Sigmoid colon (tissue), 7 donors: ENCODE results near the gene CACHD1. TPM values are rescaled to one million over a fixed set of nuclear protein-coding genes. Genes with fewer than 3 reads are reported as not detected.

Experiments
- DNase-seq: peaks from one replicate; pipeline ENCODE4 v3.0.0-alpha.2; 2019
- H3K27ac ChIP-seq, 4 donors: fragments of 200-600 bp; sonication (generic); one replicate each; pipeline ENCODE4 v1.5.1; 2016 to 2019; ENCODE audit warnings: mild to moderate bottlenecking in 1 of 4
- H3K27me3 ChIP-seq, 3 donors: fragments of 200-600 bp; sonication (generic); one replicate each; pipeline ENCODE4 v1.5.1; 2019; ENCODE audit warnings: mild to moderate bottlenecking in 1 of 3
- H3K36me3 ChIP-seq, 4 donors: fragments of 200-600 bp; sonication (generic); one replicate each; pipeline ENCODE4 v1.5.1; 2016 to 2019
- H3K4me1 ChIP-seq, 4 donors: fragments of 200-600 bp; sonication (generic); one replicate each; pipeline ENCODE4 v1.5.1; 2017 to 2019
- H3K4me3 ChIP-seq, 4 donors: fragments of 200-600 bp; sonication (generic); one replicate each; pipeline ENCODE4 v1.5.1; 2017 to 2019; ENCODE audit warnings: mild to moderate bottlenecking in 2 of 4, moderate library complexity in 1 of 4
- H3K9me3 ChIP-seq, 4 donors: fragments of 200-600 bp in 3 of 4; sonication (generic) in 3 of 4; one replicate each; pipeline versions ENCODE4 v1.5.1 to v1.6.1; 2013 to 2019
- EP300 ChIP-seq, 4 donors: sonication (generic); formaldehyde crosslinking; IDR thresholded peaks; one replicate each; pipeline ENCODE4 v1.6.1; 2017; ENCODE audit warnings: antibody characterized with exemption in 4 of 4
- POLR2A ChIP-seq, 2 donors: fragments of 450-650 bp; IDR thresholded peaks; one replicate each; pipeline ENCODE4 v1.6.1; 2016; ENCODE audit warnings: antibody characterized with exemption in 2 of 2, mild to moderate bottlenecking in 2 of 2, moderate library complexity in 2 of 2
- POLR2AphosphoS5 ChIP-seq, 4 donors: sonication (generic); formaldehyde crosslinking; IDR thresholded peaks; one replicate each; pipeline ENCODE4 v1.6.1; 2017; ENCODE audit warnings: antibody characterized with exemption in 4 of 4
- WGBS, 2 donors: extraction: QIAGEN DNeasy Blood & Tissue Kit; methylation state at CpG; one replicate each; pipeline ENCODE4 v1.1.7; 2013; 5-methylcytosine and 5-hydroxymethylcytosine counted together
- intact Hi-C: fragments of 100-400 bp; cut with DNase I; formaldehyde crosslinking; loops from one replicate; pipeline ENCODE4 v1.15.1; 2023
- polyA plus RNA-seq, 3 donors: library from polyadenylated mRNA; stranded (reverse); fragments of 200-250 nt; gene quantifications; one replicate each; pipeline ENCODE4 v1.2.3, GENCODE V29; 2013
- total RNA-seq, 4 donors: library from RNA; depleted of rRNA; stranded (reverse); fragments of >200 nt; gene quantifications; one replicate each; pipeline ENCODE4 v1.1.0, GENCODE V29; 2016
- TF ChIP-seq, protein P1 (sequence below), 4 experiments: fragments of 450-650 bp in 3 of 4; fragments of 200-600 bp in 1 of 4; IDR thresholded peaks; one replicate each; pipeline ENCODE4 v1.5.1; 2016 to 2019; ENCODE audit warnings: antibody characterized with exemption in 4 of 4, mild to moderate bottlenecking in 3 of 4, moderate library complexity in 2 of 4
- donor health status: healthy with polysubstance abuse.
- donor health status: Bipolar disorder and iron deficiency.
- donor health status: healthy.

CACHD1 gene
- total and polyA plus RNA-seq, 7 donors, result 0.23 to 7.1 (median 3.7) TPM

- no peak overlapping the region for H3K4me3 ChIP-seq
- no peak for DNase-seq
- H3K27me3 ChIP-seq, result no peaks in the 10 kb centered on the region
- H3K27ac ChIP-seq, result no peak overlapping the region
- no peaks in the 10 kb centered on the region for H3K9me3 ChIP-seq
- no peaks in the 10 kb centered on the region for H3K36me3 ChIP-seq
- intact Hi-C loops, result no loop called here
- peaks cover 0 to 50% (median 18%) of the 10 kb centered on the region in 4 donors for H3K4me1 ChIP-seq
- no peak for TF ChIP-seq EP300 (IDR thresholded peaks at IDR 0.05)
- TF ChIP-seq POLR2A (IDR thresholded peaks at IDR 0.05), result no peak
- TF ChIP-seq, protein P1, sequence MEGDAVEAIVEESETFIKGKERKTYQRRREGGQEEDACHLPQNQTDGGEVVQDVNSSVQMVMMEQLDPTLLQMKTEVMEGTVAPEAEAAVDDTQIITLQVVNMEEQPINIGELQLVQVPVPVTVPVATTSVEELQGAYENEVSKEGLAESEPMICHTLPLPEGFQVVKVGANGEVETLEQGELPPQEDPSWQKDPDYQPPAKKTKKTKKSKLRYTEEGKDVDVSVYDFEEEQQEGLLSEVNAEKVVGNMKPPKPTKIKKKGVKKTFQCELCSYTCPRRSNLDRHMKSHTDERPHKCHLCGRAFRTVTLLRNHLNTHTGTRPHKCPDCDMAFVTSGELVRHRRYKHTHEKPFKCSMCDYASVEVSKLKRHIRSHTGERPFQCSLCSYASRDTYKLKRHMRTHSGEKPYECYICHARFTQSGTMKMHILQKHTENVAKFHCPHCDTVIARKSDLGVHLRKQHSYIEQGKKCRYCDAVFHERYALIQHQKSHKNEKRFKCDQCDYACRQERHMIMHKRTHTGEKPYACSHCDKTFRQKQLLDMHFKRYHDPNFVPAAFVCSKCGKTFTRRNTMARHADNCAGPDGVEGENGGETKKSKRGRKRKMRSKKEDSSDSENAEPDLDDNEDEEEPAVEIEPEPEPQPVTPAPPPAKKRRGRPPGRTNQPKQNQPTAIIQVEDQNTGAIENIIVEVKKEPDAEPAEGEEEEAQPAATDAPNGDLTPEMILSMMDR (IDR thresholded peaks at IDR 0.05), result no peak
- TF ChIP-seq POLR2AphosphoS5 (IDR thresholded peaks at IDR 0.05), result no peak
Measured at GRCh38 chr1:64522740-64523139, 52.8 kb downstream of the CACHD1 start.

GRCh38 chr1:64523413-64524337 is 53.7 kb downstream of the CACHD1 start:
- no peak for TF ChIP-seq EP300 (IDR thresholded peaks at IDR 0.05)
- no peak for TF ChIP-seq POLR2A (IDR thresholded peaks at IDR 0.05)
- TF ChIP-seq POLR2AphosphoS5 (IDR thresholded peaks at IDR 0.05), result no peak
- TF ChIP-seq, protein P1 (IDR thresholded peaks at IDR 0.05), result no peak
- Histone ChIP-seq H3K27me3 (no peaks in the 10 kb centered on the region), H3K9me3 (no peaks in the 10 kb centered on the region), H3K4me3 (no peak overlapping the region), H3K27ac (no peak overlapping the region), H3K4me1 (peaks cover 0 to 47% (median 18%) of the 10 kb centered on the region in 4 donors), H3K36me3 (no peaks in the 10 kb centered on the region)
- intact Hi-C loops, result no loop called here
- 89 to 90% methylated on average over 5 of the region's 5 CpGs for WGBS, 2 donors
- DNase-seq, result no peak

DNA sequence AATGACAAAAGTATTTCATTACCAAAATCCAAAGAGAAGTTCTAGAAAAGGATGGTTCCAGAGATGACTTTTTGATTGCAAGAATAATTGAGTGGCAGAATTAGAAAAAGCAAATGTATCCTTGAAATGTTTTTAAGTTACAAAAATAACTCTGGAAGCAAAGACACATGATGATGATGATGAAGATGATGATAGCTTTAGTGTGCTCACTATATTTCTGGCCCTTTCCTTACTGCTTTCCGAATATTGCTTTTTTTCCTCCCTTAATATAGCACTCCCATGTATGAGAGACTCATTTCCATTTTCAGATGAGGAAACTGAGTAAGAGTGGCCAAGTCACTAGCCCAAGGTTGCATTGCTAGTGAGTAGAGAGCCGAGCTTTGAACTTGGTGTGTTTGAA is 54.7 kb downstream of the CACHD1 start:
- Histone ChIP-seq H3K27ac (no peak overlapping the region), H3K4me3 (no peak overlapping the region), H3K4me1 (peaks cover 0 to 39% (median 11%) of the 10 kb centered on the region in 4 donors), H3K27me3 (no peaks in the 10 kb centered on the region), H3K36me3 (no peaks in the 10 kb centered on the region), H3K9me3 (no peaks in the 10 kb centered on the region)
- WGBS, 2 donors, result 89 to 91% methylated on average over 2 of the region's 2 CpGs
- no peak for TF ChIP-seq EP300 (IDR thresholded peaks at IDR 0.05)
- no peak for TF ChIP-seq POLR2AphosphoS5 (IDR thresholded peaks at IDR 0.05)
- TF ChIP-seq, protein P1 (IDR thresholded peaks at IDR 0.05), result no peak
- intact Hi-C loops, result no loop called here
- no peak for DNase-seq

DNA sequence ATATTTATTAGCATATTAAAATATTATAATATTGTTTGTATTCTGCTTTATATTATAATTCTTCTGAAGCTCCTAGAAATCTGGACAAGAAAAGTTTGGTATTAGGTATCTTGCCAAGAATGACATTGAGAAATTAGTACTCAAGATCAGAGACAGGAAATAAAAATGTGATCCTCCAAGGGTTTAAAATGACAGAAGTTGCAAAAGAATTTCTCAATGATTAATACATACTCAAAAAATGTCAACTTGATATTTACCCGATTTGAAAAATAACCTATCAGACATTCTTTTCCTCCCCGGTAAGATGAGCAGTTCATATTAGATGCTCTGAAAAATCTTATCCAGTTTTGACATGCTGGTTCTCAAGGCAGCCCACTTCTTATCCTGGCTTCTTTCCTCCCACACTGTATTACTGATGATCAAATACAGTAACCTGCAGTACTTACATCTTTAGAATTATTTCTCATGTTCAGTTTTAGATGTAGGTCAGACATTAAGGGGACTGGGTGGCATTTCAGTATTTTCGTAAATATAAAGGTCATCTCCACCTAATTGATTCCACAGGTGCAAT is 55.3 kb downstream of the CACHD1 start:
- no peak for DNase-seq
- H3K9me3 ChIP-seq, result no peaks in the 10 kb centered on the region
- peaks cover 0 to 33% (median 5%) of the 10 kb centered on the region in 4 donors for H3K4me1 ChIP-seq
- TF ChIP-seq, protein P1 (IDR thresholded peaks at IDR 0.05), result no peak
- no peak for TF ChIP-seq POLR2A (IDR thresholded peaks at IDR 0.05)
- TF ChIP-seq POLR2AphosphoS5 (IDR thresholded peaks at IDR 0.05), result no peak
- TF ChIP-seq EP300 (IDR thresholded peaks at IDR 0.05), result no peak
- no peak overlapping the region for H3K4me3 ChIP-seq
- intact Hi-C loops, result no loop called here
- no peaks in the 10 kb centered on the region for H3K27me3 ChIP-seq
- 82 to 90% methylated on average over 3 of the region's 3 CpGs for WGBS, 2 donors
- peak overlapping the region in 1 of 4 donors; percentile 42 for H3K27ac ChIP-seq
- no peaks in the 10 kb centered on the region for H3K36me3 ChIP-seq
